WTC11 (cell line): Measurements from ENCODE around the gene JAGN1. TPM values are rescaled to one million over a fixed set of nuclear protein-coding genes. Genes with fewer than 3 reads are reported as not detected.

Source experiments
- ATAC-seq: fragments of 200-7000 bp; cut with Tn5 transposase; 2 replicates; pipeline ENCODE4 v1.10.0; 2021; ENCODE audit warnings: mild to moderate bottlenecking, moderate library complexity
- CTCF ChIA-PET: fragments of 300-600 bp; sonication (Branson Sonifier 250); formaldehyde crosslinking; loops from one replicate; lab custom pipeline; 2021; ENCODE audit warnings: antibody characterized with exemption; lab: Charles Lee
- POLR2A ChIA-PET: fragments of 350-600 bp; sonication (Branson Sonifier 250); formaldehyde crosslinking; loops from one replicate; lab custom pipeline; 2021; ENCODE audit warnings: antibody characterized with exemption; lab: Charles Lee
- DNase-seq: peaks from one replicate; pipeline ENCODE4 v3.0.0; 2021; ENCODE audit warnings: low spot score
- H3K27ac Mint-ChIP-seq: 2 replicates; pipeline ENCODE4 v1.8.0; 2021; ENCODE audit warnings: mixed read lengths
- H3K27me3 Mint-ChIP-seq: 2 replicates; pipeline ENCODE4 v1.8.0; 2021; ENCODE audit warnings: low read depth, mild to moderate bottlenecking, moderate library complexity, mixed read lengths
- H3K36me3 Mint-ChIP-seq: 2 replicates; pipeline ENCODE4 v1.8.0; 2021; ENCODE audit warnings: mixed read lengths
- H3K4me1 Mint-ChIP-seq: 2 replicates; pipeline ENCODE4 v1.8.0; 2022; ENCODE audit warnings: mixed read lengths
- H3K4me3 Mint-ChIP-seq: 2 replicates; pipeline ENCODE4 v1.8.0; 2021; ENCODE audit warnings: mild to moderate bottlenecking, moderate library complexity, mixed read lengths
- H3K9me3 Mint-ChIP-seq: 2 replicates; pipeline ENCODE4 v1.8.0; 2021; ENCODE audit warnings: mixed read lengths
- AFF4 ChIP-seq: sonication (generic); formaldehyde crosslinking; IDR thresholded peaks from 2 replicates; pipeline ENCODE4 v1.8.1; 2023; ENCODE audit warnings: mild to moderate bottlenecking, missing genetic modification reagents, borderline replicate concordance
- ATF1 ChIP-seq: sonication (generic); formaldehyde crosslinking; IDR thresholded peaks from 2 replicates; pipeline ENCODE4 v1.8.1; 2023; ENCODE audit warnings: mild to moderate bottlenecking, moderate library complexity, missing genetic modification reagents
- ATF2 ChIP-seq: sonication (generic); formaldehyde crosslinking; IDR thresholded peaks from 2 replicates; pipeline ENCODE4 v1.8.1; 2022; ENCODE audit warnings: low read depth, missing genetic modification reagents, borderline replicate concordance
- CDX4 ChIP-seq: fragments of 250-450 bp; sonication (Bioruptor Pico); IDR thresholded peaks from 2 replicates; pipeline ENCODE4 v1.9.0; 2021; ENCODE audit warnings: moderate library complexity, mild to moderate bottlenecking, inconsistent platforms, borderline replicate concordance
- CREB1 ChIP-seq: sonication (generic); formaldehyde crosslinking; IDR thresholded peaks from 2 replicates; pipeline ENCODE4 v1.8.0; 2023; ENCODE audit warnings: mild to moderate bottlenecking, missing genetic modification reagents
- FOXJ3 ChIP-seq: sonication (generic); formaldehyde crosslinking; IDR thresholded peaks from 2 replicates; pipeline ENCODE4 v1.9.0; 2021; ENCODE audit warnings: missing genetic modification reagents, mild to moderate bottlenecking, borderline replicate concordance
- HMGA2 ChIP-seq: fragments of 250-450 bp; sonication (Bioruptor Pico); IDR thresholded peaks from 2 replicates; pipeline ENCODE4 v1.4.0; 2021; ENCODE audit warnings: mild to moderate bottlenecking, moderate library complexity
- IRF2 ChIP-seq: sonication (generic); formaldehyde crosslinking; IDR thresholded peaks from 2 replicates; pipeline ENCODE4 v1.8.0; 2022; ENCODE audit warnings: low read depth, missing genetic modification reagents, borderline replicate concordance
- MAX ChIP-seq: sonication (generic); formaldehyde crosslinking; IDR thresholded peaks from 2 replicates; pipeline ENCODE4 v1.8.0; 2022; ENCODE audit warnings: mild to moderate bottlenecking, missing genetic modification reagents
- MLX ChIP-seq: sonication (generic); formaldehyde crosslinking; IDR thresholded peaks from 2 replicates; pipeline ENCODE4 v1.8.1; 2023; ENCODE audit warnings: mild to moderate bottlenecking, missing genetic modification reagents, moderate library complexity
- NFE2L1 ChIP-seq: sonication (generic); formaldehyde crosslinking; IDR thresholded peaks from 2 replicates; pipeline ENCODE4 v1.8.1; 2023; ENCODE audit warnings: missing genetic modification reagents
- PREB ChIP-seq: sonication (generic); formaldehyde crosslinking; IDR thresholded peaks from 2 replicates; pipeline ENCODE4 v1.8.1; 2022; ENCODE audit warnings: mild to moderate bottlenecking, missing genetic modification reagents, moderate library complexity, borderline replicate concordance
- PRRX2 ChIP-seq: fragments of 250-450 bp; sonication (Bioruptor Pico); IDR thresholded peaks from 2 replicates; pipeline ENCODE4 v1.8.0; 2021; ENCODE audit warnings: mild to moderate bottlenecking
- TEAD1 ChIP-seq: sonication (generic); formaldehyde crosslinking; IDR thresholded peaks from 2 replicates; pipeline ENCODE4 v1.8.0; 2022; ENCODE audit warnings: mild to moderate bottlenecking, missing genetic modification reagents
- ZBTB43 ChIP-seq: sonication (generic); formaldehyde crosslinking; IDR thresholded peaks from 2 replicates; pipeline ENCODE4 v1.8.1; 2023; ENCODE audit warnings: mild to moderate bottlenecking, missing genetic modification reagents
- ZNF232 ChIP-seq: sonication (generic); formaldehyde crosslinking; IDR thresholded peaks from 2 replicates; pipeline ENCODE4 v1.8.0; 2022; ENCODE audit warnings: mild to moderate bottlenecking, missing genetic modification reagents
- ZNF263 ChIP-seq: sonication (generic); formaldehyde crosslinking; IDR thresholded peaks from 2 replicates; pipeline ENCODE4 v1.8.1; 2022; ENCODE audit warnings: low read depth, mild to moderate bottlenecking, moderate library complexity, missing genetic modification reagents
- ZNF281 ChIP-seq: sonication (generic); formaldehyde crosslinking; IDR thresholded peaks from 2 replicates; pipeline ENCODE4 v1.8.0; 2023; ENCODE audit warnings: mild to moderate bottlenecking, missing genetic modification reagents
- ZNF416 ChIP-seq: fragments of 250-450 bp; sonication (Bioruptor Pico); IDR thresholded peaks from 2 replicates; pipeline ENCODE4 v1.9.0; 2021; ENCODE audit warnings: mild to moderate bottlenecking, inconsistent platforms
- total RNA-seq: library from RNA; stranded (reverse); gene quantifications from 3 replicates; pipeline ENCODE4 v1.2.3, GENCODE V29; 2021

Gene JAGN1
- total RNA-seq, 1 experiment from 2014 or later = 25.6 TPM

GRCh38 chr3:9859530-9860025, 30.8 kb upstream of the JAGN1 start (continued):
- no peak for TF ChIP-seq HMGA2 (CRISPR knock-in tag)
- TF ChIP-seq IRF2 (CRISPR knock-in tag) = no peak
- TF ChIP-seq CREB1 (CRISPR knock-in tag) = no peak
- TF ChIP-seq AFF4 (CRISPR knock-in tag) = no peak

GRCh38 chr3:9861201-9861600, 29.2 kb upstream of the JAGN1 start:
- no peaks in the 10 kb centered on the region for H3K36me3 Mint-ChIP-seq
- H3K27me3 Mint-ChIP-seq = peaks cover 12% of the 10 kb centered on the region
- ATAC-seq = peak; percentile 17; the same call in 1 of the 2 replicates
- no peak for DNase-seq
- H3K9me3 Mint-ChIP-seq = no peaks in the 10 kb centered on the region
- CTCF ChIA-PET = interaction anchor here (0.8 to 1.0 kb wide), 6 partner anchors 29 to 112 kb away, joined by 3 to 10 read pairs (median 3); partner anchors contain the start of gene OGG1
- peaks cover 25% of the 10 kb centered on the region for H3K4me1 Mint-ChIP-seq
- H3K27ac Mint-ChIP-seq = no peak overlapping the region
- no peak for TF ChIP-seq CDX4 (CRISPR knock-in tag)
- TF ChIP-seq ZNF232 (CRISPR knock-in tag) = no peak
- TF ChIP-seq NFE2L1 = no peak
- no peak for TF ChIP-seq ZBTB43
- TF ChIP-seq MLX = no peak
- TF ChIP-seq ATF2 = no peak
- no peak for TF ChIP-seq ATF1 (CRISPR knock-in tag)
- TF ChIP-seq ZNF416 = no peak
- no peak for TF ChIP-seq TEAD1 (CRISPR knock-in tag)
- TF ChIP-seq, all 79 proteins: peak for 0
- no peak overlapping the region for H3K4me3 Mint-ChIP-seq
- POLR2A ChIA-PET = interaction anchor here (0.6 to 0.7 kb wide), 3 partner anchors 93 to 295 kb away, joined by 3 to 5 read pairs (median 4); no protein-coding TSS in a partner anchor

GRCh38 chr3:9861626-9862130, 28.7 kb upstream of the JAGN1 start:
- peaks cover 25% of the 10 kb centered on the region for H3K4me1 Mint-ChIP-seq
- H3K4me3 Mint-ChIP-seq = peak overlapping the region; percentile 66; the same call in 1 of the 2 replicates
- peaks cover 12% of the 10 kb centered on the region for H3K27me3 Mint-ChIP-seq
- H3K36me3 Mint-ChIP-seq = no peaks in the 10 kb centered on the region
- ChIA-PET POLR2A (no interaction called here), CTCF (interaction anchor here (0.5 to 1.0 kb wide), 6 partner anchors 10 to 85 kb away, joined by 3 to 10 read pairs (median 3); no protein-coding TSS in a partner anchor)
- no peak for ATAC-seq
- H3K27ac Mint-ChIP-seq = no peak overlapping the region
- no peaks in the 10 kb centered on the region for H3K9me3 Mint-ChIP-seq
- no peak for DNase-seq
- TF ChIP-seq HMGA2 (CRISPR knock-in tag) = no peak
- no peak for TF ChIP-seq ZNF281
- no peak for TF ChIP-seq TEAD1 (CRISPR knock-in tag)
- TF ChIP-seq ZNF416 = no peak
- no peak for TF ChIP-seq ZNF263 (CRISPR knock-in tag)
- TF ChIP-seq MAX (CRISPR knock-in tag) = no peak
- no peak for TF ChIP-seq FOXJ3 (CRISPR knock-in tag)
- no peak for TF ChIP-seq PREB (CRISPR knock-in tag)
- TF ChIP-seq PRRX2 (CRISPR knock-in tag) = no peak
